Activated naive CD4-positive, alpha-beta T cell treated with anti-CD3 and anti-CD28 coated beads for 36 hours (primary cell): Measurements from ENCODE around the gene GABBR1. TPM values are rescaled to one million over a fixed set of nuclear protein-coding genes. Genes with fewer than 3 reads are reported as not detected.
"Not testable (repeated sequence)": the region's sequence is repeated elsewhere in the genome, so short reads cannot be mapped to it uniquely, and the experiment has no call there.

ENCODE experiments used
- CTCF ChIA-PET: fragments of 350-600 bp; sonication (Branson Sonifier 250); formaldehyde crosslinking; loops from one replicate; lab custom pipeline; 2021; ENCODE audit warnings: antibody characterized with exemption; lab: Charles Lee
- DNase-seq: peaks from one replicate; pipeline ENCODE4 v3.0.0-alpha.2; 2020
- H3K27ac Mint-ChIP-seq: one replicate; pipeline ENCODE4 v1.8.0; 2021; ENCODE audit warnings: mild to moderate bottlenecking, mixed read lengths
- H3K27me3 Mint-ChIP-seq: one replicate; pipeline ENCODE4 v1.8.0; 2021; ENCODE audit warnings: low read depth, mixed read lengths
- H3K36me3 Mint-ChIP-seq: one replicate; pipeline ENCODE4 v1.8.0; 2021; ENCODE audit warnings: low read depth, mixed read lengths
- H3K4me1 Mint-ChIP-seq: one replicate; pipeline ENCODE4 v1.8.0; 2021; ENCODE audit warnings: low read depth, mixed read lengths
- H3K4me3 Mint-ChIP-seq: one replicate; pipeline ENCODE4 v1.8.0; 2021; ENCODE audit warnings: mild to moderate bottlenecking, moderate library complexity, mixed read lengths
- H3K9me3 Mint-ChIP-seq: one replicate; pipeline ENCODE4 v1.8.0; 2021; ENCODE audit warnings: mixed read lengths
- intact Hi-C: fragments of 100-400 bp; cut with micrococcal nuclease; formaldehyde crosslinking; loops from one replicate; pipeline ENCODE4 v1.15.1; 2023
- total RNA-seq, 2 experiments: library from RNA; stranded (reverse); gene quantifications; one replicate each; pipeline ENCODE4 v1.2.3, GENCODE V29; 2021

GABBR1 gene
- 10 to 100 TPM in 1 of 2 experiments, 1 to 10 TPM in 1; 8.0 to 11.2 TPM for total RNA-seq

DNA sequence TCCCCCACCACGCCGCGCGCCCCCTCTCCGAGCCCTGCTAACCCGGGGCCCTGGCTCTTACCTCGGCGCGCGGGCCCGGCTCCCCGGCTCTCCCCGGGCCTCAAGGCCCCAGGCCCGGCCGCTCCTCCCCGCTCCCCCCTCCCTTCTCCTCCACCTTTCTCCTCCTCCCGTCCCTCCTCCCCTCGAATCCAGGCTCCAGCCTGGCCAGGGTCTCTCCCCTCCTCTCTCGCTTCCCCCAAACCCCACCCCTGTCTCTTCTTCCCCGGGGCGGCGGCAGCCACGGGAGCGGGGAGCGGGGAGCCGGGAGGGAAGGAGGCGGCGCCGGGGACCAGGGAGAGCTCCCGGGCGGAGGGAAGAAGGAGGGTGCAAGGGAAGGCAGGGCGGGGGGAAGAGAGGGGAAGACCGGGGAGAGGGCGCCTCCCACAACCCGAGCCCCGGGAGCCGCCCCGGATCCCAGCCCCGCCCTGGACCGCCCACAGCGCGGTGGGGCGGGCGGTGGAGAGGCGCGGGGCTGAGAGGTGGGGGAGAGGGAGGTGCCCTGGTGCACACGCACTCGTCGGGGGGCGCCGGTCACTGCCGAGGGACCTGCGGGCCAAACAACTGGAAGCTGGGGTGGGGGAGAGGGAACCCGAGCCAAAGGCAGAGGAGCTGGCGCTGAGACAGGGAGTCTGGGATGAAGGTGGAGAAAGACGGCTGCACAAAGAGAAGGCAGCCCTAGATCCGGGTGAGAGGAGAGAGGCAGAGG lies at the start of gene GABBR1:
Gene GABBR1 (minus strand): TSS at position 395 of the 745 bp plus-strand sequence. CDS start 798 bp downstream, outside the sequence.
- Mint-ChIP-seq H3K27ac (no peak within 1 kb of the TSS), H3K4me1 (peaks cover 38% of the 10 kb centered on the region), H3K27me3 (no peaks in the 10 kb centered on the region), H3K9me3 (no peaks in the 10 kb centered on the region), H3K4me3 (peak within 1 kb of the TSS; percentile 74), H3K36me3 (no peaks in the 10 kb centered on the region)
- CTCF ChIA-PET: interaction anchor here (0.6 to 1.9 kb wide), 4 partner anchors 17 to 534 kb away, joined by 3 to 14 read pairs (median 6); no protein-coding TSS in a partner anchor
- peak; percentile 77 for DNase-seq
- intact Hi-C loops: loop anchor here (2.0 kb wide), 1 partner anchor 16 kb away; no protein-coding TSS in a partner anchor

GRCh38 chr6:29681811-29682210 lies 48.8 kb upstream of the GABBR1 start:
- no peaks in the 10 kb centered on the region for H3K36me3 Mint-ChIP-seq
- DNase-seq: no peak
- intact Hi-C loops: no loop called here
- CTCF ChIA-PET: interaction anchor here (0.6 to 2.0 kb wide), 2 partner anchors 57 to 979 kb away, joined by 3 to 5 read pairs; no protein-coding TSS in a partner anchor
- peaks cover 7% of the 10 kb centered on the region for H3K4me1 Mint-ChIP-seq
- no peaks in the 10 kb centered on the region for H3K27me3 Mint-ChIP-seq
- no peak overlapping the region for H3K27ac Mint-ChIP-seq
- H3K4me3 Mint-ChIP-seq: no peak overlapping the region
- H3K9me3 Mint-ChIP-seq: no peaks in the 10 kb centered on the region

DNA sequence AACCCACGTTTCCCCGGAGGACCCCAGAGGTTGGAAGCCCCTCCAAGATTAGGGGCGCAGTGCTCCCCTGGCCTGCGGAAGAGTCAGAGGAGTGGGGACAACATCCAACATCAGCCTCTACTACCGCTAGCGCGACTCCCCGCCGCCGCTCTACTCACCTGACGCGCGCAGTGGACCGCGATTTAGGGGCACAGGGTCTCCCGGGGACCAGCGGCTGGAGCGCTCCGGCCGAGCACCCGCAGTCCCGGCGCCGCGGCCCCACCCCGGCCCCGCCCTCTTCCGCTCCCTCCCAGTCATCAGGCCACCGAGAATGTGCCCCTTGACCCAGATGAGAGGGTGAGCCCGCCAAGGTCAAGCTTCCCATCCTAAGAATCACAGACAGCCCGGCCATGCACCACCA lies 47.9 kb upstream of the GABBR1 start, which contains the start of gene ZFP57:
Gene ZFP57 (minus strand): TSS at position 249 of the 400 bp plus-strand sequence. CDS start 4,149 bp downstream, outside the sequence.
- intact Hi-C loops: no loop called here
- CTCF ChIA-PET: interaction anchor here (2.0 kb wide), 1 partner anchor 57 kb away, joined by 5 read pairs; no protein-coding TSS in a partner anchor
- Mint-ChIP-seq H3K4me3 (no peak within 1 kb of the TSS), H3K27me3 (no peaks in the 10 kb centered on the region), H3K27ac (no peak within 1 kb of the TSS), H3K4me1 (peaks cover 10% of the 10 kb centered on the region), H3K9me3 (no peaks in the 10 kb centered on the region), H3K36me3 (no peaks in the 10 kb centered on the region)
- DNase-seq: no peak

GRCh38 chr6:29680416-29680815 lies 47.4 kb upstream of the GABBR1 start:
- Mint-ChIP-seq H3K4me1 (peaks cover 10% of the 10 kb centered on the region), H3K4me3 (no peak overlapping the region), H3K27ac (no peak overlapping the region), H3K9me3 (no peaks in the 10 kb centered on the region), H3K27me3 (no peaks in the 10 kb centered on the region), H3K36me3 (no peaks in the 10 kb centered on the region)
- DNase-seq: no peak
- intact Hi-C loops: no loop called here
- CTCF ChIA-PET: no interaction called here

DNA sequence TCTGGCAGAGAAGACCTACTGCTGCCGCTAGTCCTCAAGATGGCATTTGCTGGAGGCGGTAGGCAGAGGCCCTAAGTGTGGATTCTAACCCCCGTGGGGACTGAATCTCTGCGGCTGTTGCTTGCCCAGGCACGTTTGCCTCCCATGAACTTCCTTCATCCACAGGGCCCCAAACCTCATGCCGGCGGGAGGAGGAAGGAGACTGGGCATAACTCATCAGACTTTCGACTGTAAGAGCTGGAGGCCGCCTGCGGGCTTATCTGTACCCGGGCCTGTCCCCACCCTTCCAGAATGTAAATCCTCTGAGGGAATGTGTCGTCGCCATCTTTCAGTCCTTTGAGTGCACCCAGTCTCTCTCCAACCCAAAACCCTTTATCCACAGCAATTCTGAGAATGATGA lies 47.0 kb upstream of the GABBR1 start:
- Mint-ChIP-seq H3K9me3 (no peaks in the 10 kb centered on the region), H3K27me3 (no peaks in the 10 kb centered on the region), H3K4me3 (no peak overlapping the region), H3K4me1 (peaks cover 10% of the 10 kb centered on the region), H3K27ac (no peak overlapping the region), H3K36me3 (no peaks in the 10 kb centered on the region)
- CTCF ChIA-PET: no interaction called here
- DNase-seq: no peak
- intact Hi-C loops: no loop called here

DNA sequence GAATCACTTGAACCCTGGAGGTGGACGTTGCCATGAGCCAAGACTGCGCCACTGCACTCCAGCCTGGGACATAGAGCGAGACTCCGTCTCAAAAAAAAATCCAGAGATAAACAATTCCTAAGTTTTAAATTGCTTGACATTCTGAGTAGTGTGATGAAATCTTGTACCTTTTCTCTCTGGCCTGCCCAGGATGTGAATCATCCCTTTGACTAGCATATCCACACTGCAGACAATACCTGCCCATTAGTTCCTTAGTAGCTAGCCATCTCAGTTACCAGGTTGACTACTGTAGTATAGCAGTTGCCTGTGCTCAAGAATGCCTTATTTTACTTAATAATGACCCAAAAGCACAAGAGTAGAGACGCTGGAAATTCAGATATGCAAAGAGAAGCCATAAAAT lies 45.1 kb upstream of the GABBR1 start:
- CTCF ChIA-PET: interaction anchor here (0.6 to 2.9 kb wide), 3 partner anchors 10 to 153 kb away, joined by 3 to 22 read pairs (median 3); no protein-coding TSS in a partner anchor
- H3K9me3 Mint-ChIP-seq: no peaks in the 10 kb centered on the region
- H3K27ac Mint-ChIP-seq: no peak overlapping the region
- intact Hi-C loops: no loop called here
- no peak for DNase-seq
- H3K27me3 Mint-ChIP-seq: no peaks in the 10 kb centered on the region
- H3K36me3 Mint-ChIP-seq: no peaks in the 10 kb centered on the region
- no peak overlapping the region for H3K4me3 Mint-ChIP-seq
- H3K4me1 Mint-ChIP-seq: peaks cover 6% of the 10 kb centered on the region

DNA sequence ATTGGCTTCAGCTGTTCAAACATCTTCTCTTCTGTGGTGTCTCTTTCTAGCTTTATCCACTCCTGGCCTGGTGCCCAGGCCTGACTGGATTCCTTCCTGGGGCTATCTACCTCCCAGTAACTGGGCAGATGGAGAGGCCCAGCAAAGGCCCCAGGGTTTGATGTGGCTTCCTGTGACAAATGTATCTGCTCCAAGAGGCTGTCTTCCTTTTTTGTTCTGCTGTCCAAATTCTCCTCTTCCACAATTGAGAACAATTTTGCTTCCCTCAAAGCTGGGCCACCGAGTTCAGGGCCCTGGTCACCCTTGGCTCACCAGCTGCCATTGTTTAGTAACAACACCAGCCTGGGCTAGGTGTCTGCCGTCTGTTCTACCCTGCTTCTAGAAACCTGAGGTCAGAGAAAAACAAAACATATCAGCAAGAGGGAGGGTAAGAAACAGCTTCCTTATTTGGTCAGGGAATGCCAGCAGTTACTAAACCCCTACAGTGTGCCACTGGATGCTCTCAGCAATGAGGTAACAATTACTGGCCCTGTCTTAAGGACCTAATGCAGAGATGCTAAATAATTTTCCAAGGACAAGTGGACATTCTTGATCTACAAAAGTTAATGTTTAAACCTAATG lies 44.1 kb upstream of the GABBR1 start:
- H3K9me3 Mint-ChIP-seq: no peaks in the 10 kb centered on the region
- intact Hi-C loops: no loop called here
- no peak for DNase-seq
- H3K27ac Mint-ChIP-seq: no peak overlapping the region
- no peaks in the 10 kb centered on the region for H3K27me3 Mint-ChIP-seq
- H3K4me1 Mint-ChIP-seq: peaks cover 6% of the 10 kb centered on the region
- no peaks in the 10 kb centered on the region for H3K36me3 Mint-ChIP-seq
- no peak overlapping the region for H3K4me3 Mint-ChIP-seq
- CTCF ChIA-PET: interaction anchor here (1.1 to 2.9 kb wide), 3 partner anchors 23 to 27 kb away, joined by 4 to 22 read pairs (median 8); no protein-coding TSS in a partner anchor

DNA sequence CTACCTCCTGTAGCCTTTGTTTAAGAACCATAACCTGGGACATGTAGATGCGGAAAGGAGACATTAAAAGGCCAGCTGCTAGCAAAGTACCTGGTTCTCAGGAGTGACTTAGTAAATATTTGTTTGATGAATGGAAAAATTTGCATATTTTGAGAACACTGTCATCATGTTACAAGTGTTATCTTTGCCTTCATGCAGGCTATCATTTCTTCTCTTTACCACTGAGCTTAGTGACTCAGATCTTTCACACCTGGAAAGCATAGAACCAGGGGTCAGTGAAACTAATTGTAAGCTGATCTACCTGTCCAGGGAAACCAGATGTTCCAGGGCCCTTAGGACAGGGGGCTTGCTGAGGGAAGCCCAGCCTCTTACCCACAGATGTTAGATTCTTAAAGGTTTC lies 42.6 kb upstream of the GABBR1 start:
- CTCF ChIA-PET: interaction anchor here (0.6 to 1.2 kb wide), 3 partner anchors 21 to 24 kb away, joined by 4 to 6 read pairs (median 4); no protein-coding TSS in a partner anchor
- H3K27ac Mint-ChIP-seq: no peak overlapping the region
- intact Hi-C loops: no loop called here
- no peaks in the 10 kb centered on the region for H3K36me3 Mint-ChIP-seq
- no peak overlapping the region for H3K4me3 Mint-ChIP-seq
- no peak for DNase-seq
- H3K27me3 Mint-ChIP-seq: peaks cover 3% of the 10 kb centered on the region
- no peaks in the 10 kb centered on the region for H3K9me3 Mint-ChIP-seq
- peaks cover 6% of the 10 kb centered on the region for H3K4me1 Mint-ChIP-seq

DNA sequence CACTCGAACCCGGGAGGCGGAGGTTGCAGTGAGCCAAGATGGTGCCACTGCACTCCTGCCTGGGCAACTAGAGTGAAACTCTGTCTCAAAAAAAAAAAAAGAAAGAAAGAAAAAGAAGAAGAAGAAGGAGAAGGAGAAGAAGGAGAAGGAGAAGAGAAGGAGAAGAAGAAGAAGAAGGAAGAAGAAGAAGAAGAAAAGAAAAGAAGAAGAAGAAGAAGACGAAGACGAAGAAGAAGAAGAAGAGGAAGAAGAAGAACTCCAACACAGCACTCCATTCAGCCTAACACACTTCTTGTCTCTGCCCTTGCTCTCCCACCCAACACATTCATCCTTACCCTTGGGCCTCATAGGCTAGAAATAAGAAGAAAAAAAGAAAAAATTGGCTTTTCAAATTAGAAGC lies 41.0 kb upstream of the GABBR1 start:
- Mint-ChIP-seq H3K4me1 (peaks cover 6% of the 10 kb centered on the region), H3K9me3 (no peaks in the 10 kb centered on the region), H3K27ac (no peak overlapping the region), H3K27me3 (peaks cover 3% of the 10 kb centered on the region), H3K36me3 (no peaks in the 10 kb centered on the region), H3K4me3 (no peak overlapping the region)
- intact Hi-C loops: no loop called here
- no peak for DNase-seq
- CTCF ChIA-PET: interaction anchor here (1.7 kb wide), 1 partner anchor 24 kb away, joined by 6 read pairs; no protein-coding TSS in a partner anchor

DNA sequence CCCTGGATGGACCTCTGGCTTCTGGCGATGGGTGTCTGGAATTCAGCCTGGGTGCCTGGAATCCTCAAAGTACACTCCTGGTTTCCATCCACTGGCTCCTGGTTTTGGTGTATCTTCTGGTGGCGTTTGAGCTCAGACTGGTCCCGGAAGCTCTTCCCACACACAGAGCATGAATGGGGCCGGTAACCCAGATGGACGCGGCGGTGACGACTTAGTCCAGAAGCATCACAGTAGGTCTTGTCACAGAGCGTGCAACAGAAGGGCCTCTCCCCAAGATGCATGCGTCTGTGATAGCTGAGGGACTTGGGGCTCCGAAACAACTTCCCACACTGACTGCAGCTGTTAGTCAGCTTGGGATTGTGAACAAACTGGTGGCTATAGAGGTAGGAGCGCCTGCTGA lies 40.2 kb upstream of the GABBR1 start:
- Mint-ChIP-seq H3K4me3 (no peak overlapping the region), H3K36me3 (no peaks in the 10 kb centered on the region), H3K4me1 (peaks cover 6% of the 10 kb centered on the region), H3K27ac (no peak overlapping the region), H3K27me3 (peaks cover 3% of the 10 kb centered on the region), H3K9me3 (no peaks in the 10 kb centered on the region)
- DNase-seq: no peak
- CTCF ChIA-PET: interaction anchor here (1.2 to 1.7 kb wide), 2 partner anchors 20 to 23 kb away, joined by 4 to 6 read pairs; no protein-coding TSS in a partner anchor
- intact Hi-C loops: no loop called here

GRCh38 chr6:29672116-29672515 lies 39.1 kb upstream of the GABBR1 start:
- H3K9me3 Mint-ChIP-seq, H3K36me3 Mint-ChIP-seq, H3K27me3 Mint-ChIP-seq, DNase-seq, H3K4me1 Mint-ChIP-seq, intact Hi-C loops, H3K4me3 Mint-ChIP-seq, H3K27ac Mint-ChIP-seq: not testable (repeated sequence)
- CTCF ChIA-PET: interaction anchor here (1.0 to 1.2 kb wide), 2 partner anchors 19 to 22 kb away, joined by 3 to 5 read pairs; no protein-coding TSS in a partner anchor

- H3K9me3 Mint-ChIP-seq: no peaks in the 10 kb centered on the region
- no peaks in the 10 kb centered on the region for H3K4me1 Mint-ChIP-seq
- H3K4me3 Mint-ChIP-seq: no peak overlapping the region
- peaks cover 5% of the 10 kb centered on the region for H3K27me3 Mint-ChIP-seq
- H3K36me3 Mint-ChIP-seq: no peaks in the 10 kb centered on the region
- DNase-seq: no peak
- intact Hi-C loops: no loop called here
- CTCF ChIA-PET: interaction anchor here (1.0 to 1.2 kb wide), 3 partner anchors 18 to 21 kb away, joined by 3 to 5 read pairs (median 3); no protein-coding TSS in a partner anchor
- H3K27ac Mint-ChIP-seq: no peak overlapping the region
These were observed 38.0 kb upstream of the GABBR1 start for GRCh38 chr6:29671026-29671425.
